Left renal pelvis (tissue), 4 donors: ENCODE data around the gene FAM107A. TPM values are rescaled to one million over a fixed set of nuclear protein-coding genes. Genes with fewer than 3 reads are reported as not detected.
"Not testable (repeated sequence)": the region's sequence is repeated elsewhere in the genome, so short reads cannot be mapped to it uniquely, and the experiment has no call there.

Source experiments
- DNase-seq, 4 donors: peaks; one replicate each; pipeline ENCODE4 v3.0.0-alpha.2; 2013; ENCODE audit warnings: low read depth in 4 of 4, low spot score in 3 of 4
- polyA plus RNA-seq, 4 donors: library from polyadenylated mRNA; unstranded; fragments of 120-200 nt; gene quantifications; one replicate each; pipeline ENCODE4 v1.2.1, GENCODE V29; 2013; ENCODE audit not compliant: insufficient read length in 4 of 4

The FAM107A gene
- polyA plus RNA-seq, 4 donors = 3.0 to 6.0 (median 4.3) TPM

- no peak for DNase-seq
Measured at GRCh38 chr3:58540176-58540858, 36.9 kb downstream of the FAM107A start.

GRCh38 chr3:58539626-58540025 lies 37.6 kb downstream of the FAM107A start:
- DNase-seq = no peak

GRCh38 chr3:58537412-58538301 lies 39.5 kb downstream of the FAM107A start:
- DNase-seq = no peak

GRCh38 chr3:58536501-58537411 lies 40.4 kb downstream of the FAM107A start, which contains the start of gene ACOX2:
TSS of gene ACOX2 (minus strand) at chr3:58537190. CDS start at chr3:58535106, 2,084 bp downstream.
- no peak for DNase-seq

- no peak for DNase-seq
Measured at GRCh38 chr3:58535531-58536500, 41.4 kb downstream of the FAM107A start.

GRCh38 chr3:58534592-58535494 lies 42.3 kb downstream of the FAM107A start:
- no peak for DNase-seq

GRCh38 chr3:58532794-58533220 lies 44.4 kb downstream of the FAM107A start:
- peak in 1 of 4 donors; percentile 61 for DNase-seq

GRCh38 chr3:58531956-58532355 lies 45.2 kb downstream of the FAM107A start:
- DNase-seq = no peak

- DNase-seq = no peak
Measured at GRCh38 chr3:58531555-58531954, 45.6 kb downstream of the FAM107A start.

GRCh38 chr3:58530354-58530865 lies 46.8 kb downstream of the FAM107A start:
- no peak for DNase-seq

- no peak for DNase-seq
Measured at GRCh38 chr3:58529516-58530353, 47.5 kb downstream of the FAM107A start.

GRCh38 chr3:58528629-58529028 lies 48.6 kb downstream of the FAM107A start:
- DNase-seq = no peak

GRCh38 chr3:58527440-58527839 lies 49.8 kb downstream of the FAM107A start:
- DNase-seq = not testable (repeated sequence)

- DNase-seq = no peak
Measured at GRCh38 chr3:58526515-58526957, 50.7 kb downstream of the FAM107A start.

- DNase-seq = no peak
Measured at GRCh38 chr3:58524326-58524888, 52.8 kb downstream of the FAM107A start.

- no peak for DNase-seq
Measured at GRCh38 chr3:58522759-58523425, 54.3 kb downstream of the FAM107A start.
